ENCODE results near the gene ADGRG3. TPM values are rescaled to one million over a fixed set of nuclear protein-coding genes. Genes with fewer than 3 reads are reported as not detected.
A peak's percentile ranks its signal among the peaks of the same experiment; 100 is the strongest.

Gene ADGRG3
- total RNA-seq, 5 donors from 2014 or later (not counting 1 experiment from before 2014, with no cell fraction given): 0.16 to 1.8 (median 0.40) TPM; not detected in 1

- H3K4me3 Mint-ChIP-seq: no peak overlapping the region
- H3K27me3 Mint-ChIP-seq: no peaks in the 10 kb centered on the region
- H3K4me1 Mint-ChIP-seq: peaks cover 21 to 26% (median 24%) of the 10 kb centered on the region in 3 donors
- H3K4me3 ChIP-seq (ENCODE audit: control insufficient read depth in 1 of 2, extremely low read depth in 1 of 2, low read length in 1 of 2): no peak overlapping the region
- no peaks in the 10 kb centered on the region for H3K9me3 ChIP-seq
- CTCF ChIA-PET: interaction anchor here (1.0 to 1.1 kb wide), 3 partner anchors 54 to 74 kb away, joined by 3 read pairs; no protein-coding TSS in a partner anchor
- DNase-seq: no peak
- no peak for ATAC-seq (replicated peaks in 1 of 4)
- no peak overlapping the region for H3K27ac ChIP-seq (ENCODE audit: low read length)
- POLR2A ChIA-PET: no interaction called here
- peaks cover 0 to 1% of the 10 kb centered on the region in 2 donors for H3K36me3 ChIP-seq (ENCODE audit: control insufficient read depth in 2 of 2, extremely low read depth in 1 of 2, insufficient read depth in 1 of 2, low read length in 1 of 2)
- H3K9me3 Mint-ChIP-seq: no peaks in the 10 kb centered on the region
- peaks cover 0 to 62% of the 10 kb centered on the region in 2 experiments for H3K4me1 ChIP-seq (ENCODE audit: control insufficient read depth in 1 of 2, extremely low read depth in 1 of 2, insufficient read depth in 2 of 2, low read length in 2 of 2)
- 94% methylated on average over 4 of the region's 10 CpGs for WGBS (ENCODE audit: insufficient coverage)
- H3K36me3 Mint-ChIP-seq: no peaks in the 10 kb centered on the region
- H3K27ac Mint-ChIP-seq: no peak overlapping the region
- H3K27me3 ChIP-seq (replicated peaks in 1 of 2; ENCODE audit: control insufficient read depth in 2 of 2, extremely low read depth in 1 of 2, insufficient read depth in 2 of 2, low read length in 1 of 2): peaks cover 0 to 7% of the 10 kb centered on the region in 2 experiments
These were observed 22.9 kb upstream of the ADGRG3 start for GRCh38 chr16:57645169-57645568.

DNA sequence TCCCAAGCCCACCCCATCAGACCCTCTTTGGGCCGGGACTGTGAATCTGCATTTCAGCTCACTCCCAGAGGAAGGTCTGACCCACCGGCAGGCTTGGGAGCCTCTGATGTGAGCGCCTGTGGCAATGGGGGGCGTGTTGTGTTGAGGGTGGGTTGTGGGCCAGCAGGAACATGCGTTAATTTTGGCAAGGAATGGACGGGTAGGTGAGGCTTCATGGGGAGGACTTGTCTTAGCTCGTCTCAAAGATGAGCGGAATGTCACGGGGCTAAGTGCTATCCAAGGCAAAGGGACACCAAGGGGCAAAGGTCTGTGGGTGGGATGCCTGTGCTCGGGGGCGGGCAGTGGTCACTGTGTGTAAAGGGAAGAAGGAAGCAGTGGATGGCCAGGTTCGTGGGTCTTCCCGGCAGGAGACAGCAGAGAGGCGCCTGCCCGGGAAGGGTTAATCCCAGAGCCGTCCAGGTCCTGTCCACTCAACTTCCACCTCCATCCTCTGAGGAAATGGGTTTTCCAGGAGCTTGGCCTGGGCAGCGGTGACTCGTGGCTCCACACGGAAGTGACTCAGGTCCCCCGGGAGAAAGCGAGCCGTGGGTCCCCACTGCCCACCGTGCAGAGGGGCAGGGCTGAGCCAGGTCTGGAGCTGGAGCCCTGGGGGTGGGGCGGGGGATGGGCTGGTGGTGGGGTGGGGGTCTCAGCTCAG lies 22.3 kb upstream of the ADGRG3 start:
- Mint-ChIP-seq H3K4me3 (peak overlapping the region in 1 of 3 donors; percentile 31), H3K4me1 (peaks cover 21 to 26% (median 24%) of the 10 kb centered on the region in 3 donors), H3K36me3 (no peaks in the 10 kb centered on the region), H3K27ac (peak overlapping the region in 1 of 2 donors; percentile 36), H3K27me3 (no peaks in the 10 kb centered on the region), H3K9me3 (no peaks in the 10 kb centered on the region)
- DNase-seq (no peak), ATAC-seq (replicated peaks in 1 of 4) (no peak)
- H3K27ac ChIP-seq (ENCODE audit: low read length): no peak overlapping the region
- no peak overlapping the region for H3K4me3 ChIP-seq (ENCODE audit: control insufficient read depth in 1 of 2, extremely low read depth in 1 of 2, low read length in 1 of 2)
- peaks cover 0 to 2% of the 10 kb centered on the region in 2 donors for H3K36me3 ChIP-seq (ENCODE audit: control insufficient read depth in 2 of 2, extremely low read depth in 1 of 2, insufficient read depth in 1 of 2, low read length in 1 of 2)
- POLR2A ChIA-PET: interaction anchor here in 1 of 2 donors (0.6 kb wide), 1 partner anchor 151 kb away, joined by 3 read pairs; no protein-coding TSS in a partner anchor
- CTCF ChIA-PET: interaction anchor here (1.0 to 1.1 kb wide), 3 partner anchors 55 to 74 kb away, joined by 3 read pairs; no protein-coding TSS in a partner anchor
- H3K9me3 ChIP-seq: no peaks in the 10 kb centered on the region
- 83% methylated on average over 7 of the region's 24 CpGs for WGBS (ENCODE audit: insufficient coverage)
- peaks cover 0 to 66% of the 10 kb centered on the region in 2 experiments for H3K4me1 ChIP-seq (ENCODE audit: control insufficient read depth in 1 of 2, extremely low read depth in 1 of 2, insufficient read depth in 2 of 2, low read length in 2 of 2)
- H3K27me3 ChIP-seq (replicated peaks in 1 of 2; ENCODE audit: control insufficient read depth in 2 of 2, extremely low read depth in 1 of 2, insufficient read depth in 2 of 2, low read length in 1 of 2): peaks cover 0 to 7% of the 10 kb centered on the region in 2 experiments

- Histone ChIP-seq H3K4me1 (ENCODE audit: control insufficient read depth in 1 of 2, extremely low read depth in 1 of 2, insufficient read depth in 2 of 2, low read length in 2 of 2) (peaks cover 0 to 73% of the 10 kb centered on the region in 2 experiments), H3K36me3 (ENCODE audit: control insufficient read depth in 2 of 2, extremely low read depth in 1 of 2, insufficient read depth in 1 of 2, low read length in 1 of 2) (peaks cover 0 to 4% of the 10 kb centered on the region in 2 donors), H3K9me3 (no peaks in the 10 kb centered on the region), H3K27ac (ENCODE audit: low read length) (no peak overlapping the region), H3K27me3 (replicated peaks in 1 of 2; ENCODE audit: control insufficient read depth in 2 of 2, extremely low read depth in 1 of 2, insufficient read depth in 2 of 2, low read length in 1 of 2) (peaks cover 0 to 7% of the 10 kb centered on the region in 2 experiments), H3K4me3 (ENCODE audit: control insufficient read depth in 1 of 2, extremely low read depth in 1 of 2, low read length in 1 of 2) (no peak overlapping the region)
- peak in 23 of 35 experiments; percentile 12 to 62 (median 31) for DNase-seq
- H3K9me3 Mint-ChIP-seq: no peaks in the 10 kb centered on the region
- ChIA-PET CTCF (interaction anchor here (0.7 to 3.4 kb wide), 7 partner anchors 8 to 75 kb away, joined by 3 to 33 read pairs (median 3); no protein-coding TSS in a partner anchor), POLR2A (interaction anchor here (0.6 kb wide), 2 partner anchors 55 to 151 kb away, joined by 3 read pairs; no protein-coding TSS in a partner anchor)
- peak in 2 of 4 experiments; percentile 27 to 35 for ATAC-seq (replicated peaks in 1 of 4)
- H3K27ac Mint-ChIP-seq: peak overlapping the region in 1 of 2 donors; percentile 39
- H3K4me1 Mint-ChIP-seq: peaks cover 22 to 30% (median 27%) of the 10 kb centered on the region in 3 donors
- no peaks in the 10 kb centered on the region for H3K27me3 Mint-ChIP-seq
- H3K36me3 Mint-ChIP-seq: no peaks in the 10 kb centered on the region
- H3K4me3 Mint-ChIP-seq: no peak overlapping the region
- 55% methylated on average over 5 of the region's 14 CpGs for WGBS (ENCODE audit: insufficient coverage)
These were observed 21.6 kb upstream of the ADGRG3 start for GRCh38 chr16:57646388-57647039.

GRCh38 chr16:57647136-57647875 lies 20.8 kb upstream of the ADGRG3 start:
- H3K4me3 ChIP-seq (ENCODE audit: control insufficient read depth in 1 of 2, extremely low read depth in 1 of 2, low read length in 1 of 2): peak overlapping the region in 1 of 2 donors; percentile 32
- Mint-ChIP-seq H3K4me1 (peaks cover 30 to 38% (median 35%) of the 10 kb centered on the region in 3 donors), H3K4me3 (peak overlapping the region in 1 of 3 donors; percentile 67), H3K27me3 (no peaks in the 10 kb centered on the region), H3K27ac (peak overlapping the region; percentile 48 to 60), H3K9me3 (no peaks in the 10 kb centered on the region), H3K36me3 (no peaks in the 10 kb centered on the region)
- WGBS (ENCODE audit: insufficient coverage): 74% methylated on average over 6 of the region's 10 CpGs
- CTCF ChIA-PET: interaction anchor here (0.6 to 3.4 kb wide), 12 partner anchors 8 to 224 kb away, joined by 3 to 33 read pairs (median 5); no protein-coding TSS in a partner anchor
- H3K9me3 ChIP-seq: no peaks in the 10 kb centered on the region
- peak in 1 of 35 experiments; percentile 22 for DNase-seq
- H3K4me1 ChIP-seq (ENCODE audit: control insufficient read depth in 1 of 2, extremely low read depth in 1 of 2, insufficient read depth in 2 of 2, low read length in 2 of 2): peaks cover 0 to 81% of the 10 kb centered on the region in 2 experiments
- peaks cover 0 to 10% of the 10 kb centered on the region in 2 donors for H3K36me3 ChIP-seq (ENCODE audit: control insufficient read depth in 2 of 2, extremely low read depth in 1 of 2, insufficient read depth in 1 of 2, low read length in 1 of 2)
- peak overlapping the region; percentile 7 for H3K27ac ChIP-seq (ENCODE audit: low read length)
- ATAC-seq (replicated peaks in 1 of 4): no peak
- POLR2A ChIA-PET: interaction anchor here in 1 of 2 donors (0.6 to 0.8 kb wide), 2 partner anchors 38 to 55 kb away, joined by 3 read pairs; no protein-coding TSS in a partner anchor
- H3K27me3 ChIP-seq (replicated peaks in 1 of 2; ENCODE audit: control insufficient read depth in 2 of 2, extremely low read depth in 1 of 2, insufficient read depth in 2 of 2, low read length in 1 of 2): peaks cover 0 to 7% of the 10 kb centered on the region in 2 experiments

DNA sequence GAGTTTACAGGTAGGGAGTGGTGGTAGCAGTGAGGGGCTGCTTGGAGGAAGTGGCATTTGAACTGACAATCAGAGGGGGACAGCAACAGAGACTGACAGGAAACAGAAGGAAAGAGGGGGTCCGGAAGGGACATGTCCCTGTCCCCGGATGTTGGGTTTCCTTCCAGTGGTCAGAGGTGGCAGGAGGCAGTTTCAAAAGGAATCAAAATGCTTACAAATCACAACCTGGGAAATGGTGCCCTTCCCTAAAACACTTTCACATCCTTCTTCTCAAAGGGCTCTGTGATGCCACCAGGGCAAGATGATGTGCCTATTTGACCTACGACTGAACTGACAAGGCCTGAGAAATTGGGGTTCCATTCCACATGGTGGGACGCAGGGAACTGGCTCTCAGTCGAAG lies 20.0 kb upstream of the ADGRG3 start:
- Mint-ChIP-seq H3K4me1 (peaks cover 30 to 38% (median 33%) of the 10 kb centered on the region in 3 donors), H3K27me3 (no peaks in the 10 kb centered on the region), H3K9me3 (no peaks in the 10 kb centered on the region), H3K27ac (peak overlapping the region; percentile 35 to 60), H3K36me3 (no peaks in the 10 kb centered on the region), H3K4me3 (peak overlapping the region in 1 of 3 donors; percentile 67)
- 80% methylated on average over 1 of the region's 5 CpGs for whole genome bisulfite sequencing (ENCODE audit: insufficient coverage)
- Histone ChIP-seq H3K27ac (ENCODE audit: low read length) (peak overlapping the region; percentile 32), H3K36me3 (ENCODE audit: control insufficient read depth in 2 of 2, extremely low read depth in 1 of 2, insufficient read depth in 1 of 2, low read length in 1 of 2) (peaks cover 0 to 17% of the 10 kb centered on the region in 2 donors), H3K27me3 (replicated peaks in 1 of 2; ENCODE audit: control insufficient read depth in 2 of 2, extremely low read depth in 1 of 2, insufficient read depth in 2 of 2, low read length in 1 of 2) (peaks cover 0 to 7% of the 10 kb centered on the region in 2 experiments), H3K9me3 (no peaks in the 10 kb centered on the region), H3K4me1 (ENCODE audit: control insufficient read depth in 1 of 2, extremely low read depth in 1 of 2, insufficient read depth in 2 of 2, low read length in 2 of 2) (peaks cover 0 to 89% of the 10 kb centered on the region in 2 experiments), H3K4me3 (ENCODE audit: control insufficient read depth in 1 of 2, extremely low read depth in 1 of 2, low read length in 1 of 2) (peak overlapping the region in 1 of 2 donors; percentile 32)
- CTCF ChIA-PET: interaction anchor here (0.5 to 3.4 kb wide), 15 partner anchors 9 to 301 kb away, joined by 3 to 33 read pairs (median 5); no protein-coding TSS in a partner anchor
- DNase-seq (peak in 1 of 35 experiments; percentile 19), ATAC-seq (replicated peaks in 1 of 4) (no peak)
- POLR2A ChIA-PET: interaction anchor here in 1 of 2 donors (0.5 kb wide), 1 partner anchor 59 kb away, joined by 4 read pairs; no protein-coding TSS in a partner anchor

All from T-cell (primary cell).